ENCODE results near the gene TNFRSF21. TPM values are rescaled to one million over a fixed set of nuclear protein-coding genes. Genes with fewer than 3 reads are reported as not detected.

TNFRSF21 gene, protein sequence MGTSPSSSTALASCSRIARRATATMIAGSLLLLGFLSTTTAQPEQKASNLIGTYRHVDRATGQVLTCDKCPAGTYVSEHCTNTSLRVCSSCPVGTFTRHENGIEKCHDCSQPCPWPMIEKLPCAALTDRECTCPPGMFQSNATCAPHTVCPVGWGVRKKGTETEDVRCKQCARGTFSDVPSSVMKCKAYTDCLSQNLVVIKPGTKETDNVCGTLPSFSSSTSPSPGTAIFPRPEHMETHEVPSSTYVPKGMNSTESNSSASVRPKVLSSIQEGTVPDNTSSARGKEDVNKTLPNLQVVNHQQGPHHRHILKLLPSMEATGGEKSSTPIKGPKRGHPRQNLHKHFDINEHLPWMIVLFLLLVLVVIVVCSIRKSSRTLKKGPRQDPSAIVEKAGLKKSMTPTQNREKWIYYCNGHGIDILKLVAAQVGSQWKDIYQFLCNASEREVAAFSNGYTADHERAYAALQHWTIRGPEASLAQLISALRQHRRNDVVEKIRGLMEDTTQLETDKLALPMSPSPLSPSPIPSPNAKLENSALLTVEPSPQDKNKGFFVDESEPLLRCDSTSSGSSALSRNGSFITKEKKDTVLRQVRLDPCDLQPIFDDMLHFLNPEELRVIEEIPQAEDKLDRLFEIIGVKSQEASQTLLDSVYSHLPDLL
- total RNA-seq: 40.7 and 138 TPM in 2 replicates

DNA sequence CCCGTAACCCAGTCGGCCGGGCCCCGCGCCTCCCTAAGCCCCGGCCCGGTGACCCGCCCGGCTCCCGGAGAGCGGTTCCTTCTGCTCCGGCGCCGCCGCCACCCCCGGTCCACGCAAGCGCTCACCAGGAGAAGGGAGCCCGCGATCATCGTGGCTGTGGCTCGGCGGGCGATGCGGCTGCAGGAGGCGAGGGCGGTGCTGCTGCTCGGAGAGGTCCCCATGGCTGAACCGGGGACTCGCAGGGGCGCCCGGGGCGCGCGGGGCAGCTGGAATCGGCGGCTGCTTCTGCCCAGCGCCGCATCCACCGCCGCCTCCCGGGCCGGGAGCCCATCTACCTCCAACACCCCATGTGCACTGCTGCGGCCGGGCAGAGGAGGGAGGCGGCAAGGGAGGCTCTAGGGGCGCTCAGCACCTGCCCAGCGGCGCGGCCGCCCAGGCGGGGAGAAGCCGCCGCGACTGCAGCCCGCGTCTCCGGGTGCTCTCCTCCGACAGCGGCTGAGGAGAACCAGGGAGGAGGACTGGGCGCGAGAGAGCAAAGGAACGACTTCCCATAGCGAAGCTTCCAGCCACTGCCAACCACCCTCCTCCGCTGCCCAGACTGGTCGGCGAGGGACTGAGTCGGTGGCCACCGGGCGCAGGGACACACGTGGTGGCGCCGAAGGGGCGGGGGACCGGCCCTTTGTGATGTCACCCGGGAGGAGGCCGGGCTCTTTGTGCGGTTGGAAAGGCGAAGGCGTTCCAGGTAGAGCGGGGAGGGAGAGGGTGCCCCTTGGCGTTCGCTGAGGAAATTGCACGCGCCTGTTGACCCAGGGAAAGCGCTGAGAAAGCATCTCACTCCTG is at the start of gene TNFRSF21:
TSS of gene TNFRSF21 (minus strand) at position 615 of the 840 bp plus-strand sequence. CDS start at position 221, 394 bp downstream.

Other genes with a start within 250 kb of the TNFRSF21 start
- gene CD2AP, start 167.9 kb upstream of the TNFRSF21 start, total RNA-seq: 36.2 and 44.3 TPM in 2 replicates